Neutrophil (primary cell): ENCODE results near the gene SSU72.

Source experiments
- H3K27ac ChIP-seq: fragments of 200-600 bp; sonication (generic); 2 replicates; pipeline ENCODE4 v1.5.1; 2016; ENCODE audit warnings: mild to moderate bottlenecking, moderate library complexity
- H3K27me3 ChIP-seq: fragments of 200-600 bp; sonication (generic); 2 replicates; pipeline ENCODE4 v1.6.0; 2016; ENCODE audit warnings: mild to moderate bottlenecking
- H3K36me3 ChIP-seq: fragments of 200-600 bp; sonication (generic); 2 replicates; pipeline ENCODE4 v1.5.1; 2017
- H3K4me1 ChIP-seq, 2 experiments: fragments of 200-600 bp in 1 of 2; sonication (generic) in 1 of 2; 1 replicate in 1 of 2; 2 replicates in 1 of 2; pipeline versions ENCODE4 v1.5.1 to v1.6.1; 2013 to 2016; ENCODE audit warnings: low read depth in 1 of 2, low read length in 1 of 2, mild to moderate bottlenecking in 1 of 2, moderate library complexity in 1 of 2; ENCODE audit not compliant: control insufficient read depth in 1 of 2, insufficient read depth in 1 of 2
- H3K4me3 ChIP-seq, 2 experiments: fragments of 200-600 bp in 1 of 2; sonication (generic) in 1 of 2; 1 replicate in 1 of 2; 2 replicates in 1 of 2; pipeline ENCODE4 v1.5.1; 2013 to 2016; ENCODE audit warnings: low read depth in 1 of 2, low read length in 1 of 2, mild to moderate bottlenecking in 1 of 2, moderate library complexity in 1 of 2
- H3K9me3 ChIP-seq: fragments of 200-600 bp; sonication (generic); 2 replicates; pipeline ENCODE4 v1.5.1; 2016
- TF ChIP-seq, protein P1 (sequence below): fragments of 200-600 bp; sonication (generic); IDR thresholded peaks from 2 replicates; pipeline ENCODE4 v1.5.1; 2016; ENCODE audit warnings: antibody characterized with exemption

Gene SSU72

GRCh38 chr1:1621173-1622009 lies 46.7 kb upstream of the SSU72 start:
- TF ChIP-seq, protein P1, sequence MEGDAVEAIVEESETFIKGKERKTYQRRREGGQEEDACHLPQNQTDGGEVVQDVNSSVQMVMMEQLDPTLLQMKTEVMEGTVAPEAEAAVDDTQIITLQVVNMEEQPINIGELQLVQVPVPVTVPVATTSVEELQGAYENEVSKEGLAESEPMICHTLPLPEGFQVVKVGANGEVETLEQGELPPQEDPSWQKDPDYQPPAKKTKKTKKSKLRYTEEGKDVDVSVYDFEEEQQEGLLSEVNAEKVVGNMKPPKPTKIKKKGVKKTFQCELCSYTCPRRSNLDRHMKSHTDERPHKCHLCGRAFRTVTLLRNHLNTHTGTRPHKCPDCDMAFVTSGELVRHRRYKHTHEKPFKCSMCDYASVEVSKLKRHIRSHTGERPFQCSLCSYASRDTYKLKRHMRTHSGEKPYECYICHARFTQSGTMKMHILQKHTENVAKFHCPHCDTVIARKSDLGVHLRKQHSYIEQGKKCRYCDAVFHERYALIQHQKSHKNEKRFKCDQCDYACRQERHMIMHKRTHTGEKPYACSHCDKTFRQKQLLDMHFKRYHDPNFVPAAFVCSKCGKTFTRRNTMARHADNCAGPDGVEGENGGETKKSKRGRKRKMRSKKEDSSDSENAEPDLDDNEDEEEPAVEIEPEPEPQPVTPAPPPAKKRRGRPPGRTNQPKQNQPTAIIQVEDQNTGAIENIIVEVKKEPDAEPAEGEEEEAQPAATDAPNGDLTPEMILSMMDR = no peak
- Histone ChIP-seq H3K9me3 (no peaks in the 10 kb centered on the region), H3K27me3 (no peaks in the 10 kb centered on the region), H3K36me3 (peaks cover 10% of the 10 kb centered on the region), H3K27ac (no peak overlapping the region), H3K4me1 (peaks cover 7 to 9% of the 10 kb centered on the region in 2 experiments), H3K4me3 (no peak overlapping the region)

DNA sequence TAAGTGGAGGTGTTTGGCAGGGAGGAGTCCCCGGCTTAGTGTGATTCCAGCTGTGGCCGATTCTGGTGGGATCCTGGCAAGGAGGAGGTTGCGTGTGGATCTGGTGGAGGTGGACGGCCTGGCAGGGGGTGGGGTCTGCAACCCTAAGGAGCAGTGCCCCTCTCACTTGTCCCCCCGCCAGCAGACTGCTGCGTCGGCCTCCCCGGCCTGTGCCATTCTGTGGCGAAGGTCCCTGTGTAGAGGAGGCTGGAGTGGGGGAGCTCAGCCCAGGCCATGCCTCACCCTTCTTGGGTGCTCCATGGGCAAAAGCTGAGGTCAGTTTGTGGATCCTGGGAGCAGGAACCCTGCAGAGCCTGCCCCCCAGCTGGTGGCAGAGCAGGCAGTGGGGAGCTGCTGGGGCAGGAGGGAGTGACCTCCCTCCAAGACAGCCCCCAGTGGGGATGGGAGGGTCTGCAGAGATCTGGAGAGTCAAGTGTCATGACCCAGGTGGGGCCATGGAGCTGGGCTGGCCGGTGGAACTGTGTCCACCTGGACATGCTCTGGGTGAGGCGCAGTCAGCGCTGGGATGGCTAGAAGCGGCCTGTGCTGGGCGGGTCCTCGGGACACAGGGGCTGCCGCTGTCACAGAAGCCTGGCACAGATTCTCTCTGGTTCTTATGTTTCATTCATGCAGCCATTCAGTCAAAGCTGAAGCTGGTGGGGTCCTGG lies 45.9 kb upstream of the SSU72 start:
- H3K36me3 ChIP-seq = peaks cover 8% of the 10 kb centered on the region
- no peak overlapping the region for H3K27ac ChIP-seq
- H3K27me3 ChIP-seq = no peaks in the 10 kb centered on the region
- TF ChIP-seq, protein P1 = no peak
- no peak overlapping the region for H3K4me3 ChIP-seq
- H3K4me1 ChIP-seq = peaks cover 10 to 12% of the 10 kb centered on the region in 2 experiments
- no peaks in the 10 kb centered on the region for H3K9me3 ChIP-seq

GRCh38 chr1:1619917-1620361 lies 45.3 kb upstream of the SSU72 start:
- Histone ChIP-seq H3K36me3 (peaks cover 2% of the 10 kb centered on the region), H3K4me3 (no peak overlapping the region), H3K9me3 (no peaks in the 10 kb centered on the region), H3K27ac (no peak overlapping the region), H3K4me1 (peaks cover 10 to 12% of the 10 kb centered on the region in 2 experiments), H3K27me3 (no peaks in the 10 kb centered on the region)
- TF ChIP-seq, protein P1 = no peak

DNA sequence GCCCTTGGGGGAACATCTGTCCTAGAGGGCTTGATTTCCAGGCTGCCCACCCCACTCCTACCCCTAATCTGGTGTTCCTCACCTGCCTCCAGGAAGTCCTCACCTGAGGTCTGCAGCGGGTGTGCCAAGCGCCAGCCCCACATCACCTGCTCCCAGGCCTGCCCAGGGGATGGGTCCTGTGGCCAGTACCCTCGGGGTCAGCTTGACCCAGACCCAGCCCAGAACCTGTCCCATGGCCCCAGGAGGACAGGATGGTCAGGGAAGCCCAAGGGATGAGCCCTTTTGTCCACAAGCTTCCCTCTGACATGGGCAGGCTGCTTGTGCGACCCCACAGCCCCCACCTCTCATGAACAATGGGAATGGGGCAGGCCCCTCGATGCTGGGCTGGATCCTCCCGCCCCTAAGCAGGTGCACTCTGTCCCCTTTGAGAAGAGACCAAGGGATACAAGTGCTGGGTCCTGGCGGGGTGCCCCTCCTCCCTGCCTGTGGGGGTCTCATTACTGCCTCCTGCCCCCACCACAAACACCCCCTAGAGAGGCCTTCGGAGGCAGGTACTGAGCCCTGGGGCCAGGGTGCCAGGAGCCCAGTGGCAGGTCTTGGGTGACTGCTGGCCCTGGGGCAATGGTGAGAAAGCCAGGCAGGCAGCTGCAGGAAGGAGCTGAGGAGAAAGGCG lies 43.9 kb upstream of the SSU72 start:
- TF ChIP-seq, protein P1 = no peak
- no peaks in the 10 kb centered on the region for H3K36me3 ChIP-seq

GRCh38 chr1:1617925-1618324 lies 43.3 kb upstream of the SSU72 start:
- H3K4me3 ChIP-seq = no peak overlapping the region
- H3K36me3 ChIP-seq = no peaks in the 10 kb centered on the region
- TF ChIP-seq, protein P1 = no peak
- no peaks in the 10 kb centered on the region for H3K9me3 ChIP-seq
- no peak overlapping the region for H3K27ac ChIP-seq
- no peaks in the 10 kb centered on the region for H3K27me3 ChIP-seq
- peaks cover 27 to 30% of the 10 kb centered on the region in 2 experiments for H3K4me1 ChIP-seq

More for the DNA sequence above, 43.9 kb upstream of the SSU72 start:
- Histone ChIP-seq H3K27ac (no peak overlapping the region), H3K27me3 (no peaks in the 10 kb centered on the region), H3K4me3 (no peak overlapping the region), H3K9me3 (no peaks in the 10 kb centered on the region), H3K4me1 (peaks cover 23 to 26% of the 10 kb centered on the region in 2 experiments)
